Measurements from ENCODE around the gene HIBADH.

DNA sequence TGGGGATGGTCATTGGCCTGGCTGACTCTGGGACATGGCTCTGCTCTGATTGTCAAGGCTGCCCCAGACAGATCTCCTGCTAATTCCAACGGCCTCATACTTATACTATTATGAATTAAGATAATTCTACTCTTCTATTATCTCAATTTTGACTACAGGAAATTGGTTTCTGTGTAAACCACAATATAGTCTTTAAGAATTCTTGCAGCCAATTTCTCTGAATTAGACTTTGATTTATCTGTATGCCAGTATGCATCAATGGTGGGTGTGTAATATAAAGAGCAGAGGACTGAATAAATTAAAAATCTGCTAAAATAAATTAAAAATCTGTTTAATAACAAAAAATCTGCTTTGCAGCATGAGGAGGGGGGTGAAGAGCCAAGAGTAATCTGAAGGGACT lies 27.0 kb downstream of the HIBADH start:
- TF ChIP-seq CTCF (IDR thresholded peaks at IDR 0.05) (no peak), REST (IDR thresholded peaks at IDR 0.05; ENCODE audit: insufficient read depth in 1 of 2, low read depth in 2 of 2, low read length in 1 of 2) (no peak), POLR2AphosphoS5 (IDR thresholded peaks at IDR 0.05; ENCODE audit: low read depth, low read length) (no peak), TCF7L2 (IDR thresholded peaks at IDR 0.05; ENCODE audit: low read depth, low read length) (no peak), SIN3A (IDR thresholded peaks at IDR 0.05; ENCODE audit: borderline replicate concordance, insufficient read depth, low read depth, low read length) (no peak)

Measured in Panc1 (cell line).